ENCODE measurements around the gene JADE2. TPM values are rescaled to one million over a fixed set of nuclear protein-coding genes. Genes with fewer than 3 reads are reported as not detected.

Gene JADE2
- polyA plus RNA-seq, 2 of the 4 experiments (the other 2 are of a cell fraction): 24.0 to 27.1 TPM

- DNase-seq (ENCODE audit: low read depth in 1 of 2, low spot score in 1 of 2): no peak
- POLR2A ChIA-PET: interaction anchor here (1.8 kb wide), 1 partner anchor 11 kb away, joined by 4 read pairs; no protein-coding TSS in a partner anchor
- Histone ChIP-seq H3K4me3 (no peak overlapping the region), H3K4me2 (no peak overlapping the region), H3K9me3 (no peaks in the 10 kb centered on the region), H3K27ac (no peak overlapping the region), H3K4me1 (peaks cover 28% of the 10 kb centered on the region; the same call in 2 of the 3 replicates)
- CTCF ChIA-PET: interaction anchor here (0.6 to 13.2 kb wide), 7 partner anchors 8 to 123 kb away, joined by 3 to 149 read pairs (median 4); partner anchors contain the start of genes CDKN2AIPNL and JADE2
- ATAC-seq: no peak
- no peak for TF ChIP-seq MAX (IDR thresholded peaks at IDR 0.05)
- TF ChIP-seq ZSCAN20 (CRISPR knock-in tag; IDR thresholded peaks at IDR 0.05): no peak
- TF ChIP-seq SMC3 (IDR thresholded peaks at IDR 0.05): no peak
- no peak for FAIRE-seq
- WGBS (ENCODE audit: missing lambda C conversion rate): 92% methylated on average over 5 of the region's 5 CpGs
These were observed 9.2 kb downstream of the JADE2 start for GRCh38 chr5:134534726-134535110.

GRCh38 chr5:134536876-134537275, 11.4 kb downstream of the JADE2 start:
- no peak for FAIRE-seq
- ChIA-PET POLR2A (no interaction called here), CTCF (interaction anchor here (0.5 to 4.9 kb wide), 6 partner anchors 10 to 235 kb away, joined by 3 to 37 read pairs (median 6); partner anchors contain the start of genes CDKN2AIPNL and JADE2)
- no peak for ATAC-seq
- no peak overlapping the region for H3K4me2 ChIP-seq
- no peak for DNase-seq (ENCODE audit: low read depth in 1 of 2, low spot score in 1 of 2)
- no peak overlapping the region for H3K4me3 ChIP-seq
- 67% methylated on average over 1 of the region's 1 CpG for WGBS (ENCODE audit: missing lambda C conversion rate)
- H3K9me3 ChIP-seq: no peaks in the 10 kb centered on the region
- H3K27ac ChIP-seq: no peak overlapping the region
- peaks cover 7% of the 10 kb centered on the region; the same call in 2 of the 3 replicates for H3K4me1 ChIP-seq
- TF ChIP-seq PHF8 (IDR thresholded peaks at IDR 0.05; ENCODE audit: borderline replicate concordance, low read depth) (no peak), SMC3 (IDR thresholded peaks at IDR 0.05) (no peak), HES2 (IDR thresholded peaks at IDR 0.05) (no peak), NPAS2 (CRISPR knock-in tag; IDR thresholded peaks at IDR 0.05; ENCODE audit: borderline replicate concordance) (no peak), TFCP2L1 (CRISPR knock-in tag; IDR thresholded peaks at IDR 0.05) (no peak), CBX2 (IDR thresholded peaks at IDR 0.05; ENCODE audit: borderline replicate concordance, low read depth) (no peak)

GRCh38 chr5:134537297-134537696, 11.8 kb downstream of the JADE2 start:
- no peak overlapping the region for H3K4me2 ChIP-seq
- TF ChIP-seq ESRRA (IDR thresholded peaks at IDR 0.05; ENCODE audit: borderline replicate concordance, low read length) (no peak), RCOR1 (IDR thresholded peaks at IDR 0.05; ENCODE audit: low read depth, low read length) (no peak), EHF (CRISPR knock-in tag; IDR thresholded peaks at IDR 0.05) (no peak), MAX (IDR thresholded peaks at IDR 0.05) (no peak), TP53 (CRISPR knock-in tag; IDR thresholded peaks at IDR 0.05) (no peak), KDM5A (IDR thresholded peaks at IDR 0.05) (no peak), JUNB (IDR thresholded peaks at IDR 0.05) (no peak), RAD21 (conservative IDR thresholded peaks at IDR 0.05 in 1 of 2, IDR thresholded peaks at IDR 0.05 in 1 of 2) (no peak), CHD2 (IDR thresholded peaks at IDR 0.05; ENCODE audit: low read length, partially characterized antibody) (no peak), ZC3H11A (IDR thresholded peaks at IDR 0.05) (no peak), CBX2 (IDR thresholded peaks at IDR 0.05; ENCODE audit: borderline replicate concordance, low read depth) (no peak), POLR2A (IDR thresholded peaks at IDR 0.05; ENCODE audit: low read length) (no peak), NFE2L2 (conservative IDR thresholded peaks at IDR 0.05; ENCODE audit: low read length) (no peak), MAFK (IDR thresholded peaks at IDR 0.05; ENCODE audit: partially characterized antibody) (no peak), ATOH8 (CRISPR knock-in tag; IDR thresholded peaks at IDR 0.05; ENCODE audit: low read depth) (no peak), BCL3 (IDR thresholded peaks at IDR 0.05) (no peak), REST (IDR thresholded peaks at IDR 0.05) (no peak), HMGXB4 (CRISPR knock-in tag; IDR thresholded peaks at IDR 0.05; ENCODE audit: borderline replicate concordance) (no peak), SREBF2 (IDR thresholded peaks at IDR 0.05) (no peak)
- FAIRE-seq (no peak), DNase-seq (ENCODE audit: low read depth in 1 of 2, low spot score in 1 of 2) (no peak), ATAC-seq (no peak)
- H3K4me3 ChIP-seq: no peak overlapping the region
- ChIA-PET CTCF (interaction anchor here (0.5 to 4.9 kb wide), 5 partner anchors 11 to 235 kb away, joined by 4 to 37 read pairs (median 6); partner anchors contain the start of genes CDKN2AIPNL and JADE2), POLR2A (no interaction called here)
- H3K27ac ChIP-seq: no peak overlapping the region
- H3K9me3 ChIP-seq: no peaks in the 10 kb centered on the region
- H3K4me1 ChIP-seq: peaks cover 3% of the 10 kb centered on the region; the same call in 1 of the 3 replicates

Data from A549 (cell line).